Endothelial cell of umbilical vein (primary cell): ENCODE results near the gene AIF1.

Source experiments
- EZH2 ChIP-seq: IDR thresholded peaks from 2 replicates; pipeline ENCODE4 v1.6.1; 2012; ENCODE audit warnings: borderline replicate concordance, low read depth, mild to moderate bottlenecking, moderate library complexity, low read length, inconsistent platforms; ENCODE audit not compliant: severe bottlenecking
- GATA2 ChIP-seq: IDR thresholded peaks from 2 replicates; pipeline ENCODE4 v1.7.0; 2011; ENCODE audit warnings: low read depth, mild to moderate bottlenecking, moderate library complexity, mixed read lengths, low read length; ENCODE audit not compliant: insufficient read length, insufficient read depth
- JUN ChIP-seq: IDR thresholded peaks from 2 replicates; pipeline ENCODE4 v1.6.1; 2011; ENCODE audit warnings: borderline replicate concordance, low read depth; ENCODE audit not compliant: insufficient read length, insufficient read depth
- MYC ChIP-seq: IDR thresholded peaks from one replicate; pipeline ENCODE4 v1.6.1; 2011; ENCODE audit warnings: mild to moderate bottlenecking, low read depth, low read length
- POLR2A ChIP-seq: IDR thresholded peaks from 2 replicates; pipeline ENCODE4 v1.6.1; 2012; ENCODE audit warnings: low read depth, mild to moderate bottlenecking, control low read depth, low read length
- POLR2AphosphoS5 ChIP-seq: IDR thresholded peaks from 2 replicates; pipeline ENCODE4 v1.6.1; 2012; ENCODE audit warnings: low read depth, mild to moderate bottlenecking, control low read depth, low read length, moderate library complexity; ENCODE audit not compliant: insufficient read depth
- TF ChIP-seq, protein P1 (sequence below), 2 donors: IDR thresholded peaks; 1 replicate in 1 of 2; 2 replicates in 1 of 2; pipeline ENCODE4 v1.5.1; 2011; ENCODE audit warnings: low read length in 2 of 2, mild to moderate bottlenecking in 2 of 2, moderate library complexity in 2 of 2, control low read depth in 1 of 2, inconsistent platforms in 1 of 2, low read depth in 1 of 2; ENCODE audit not compliant: insufficient read depth in 1 of 2; ENCODE audit errors: extremely low read depth in 1 of 2
- TF ChIP-seq, protein P2 (sequence below): IDR thresholded peaks from 2 replicates; pipeline ENCODE4 v1.6.1; 2011; ENCODE audit not compliant: insufficient read depth, insufficient read length

- no peak for TF ChIP-seq POLR2AphosphoS5
- TF ChIP-seq, protein P1, sequence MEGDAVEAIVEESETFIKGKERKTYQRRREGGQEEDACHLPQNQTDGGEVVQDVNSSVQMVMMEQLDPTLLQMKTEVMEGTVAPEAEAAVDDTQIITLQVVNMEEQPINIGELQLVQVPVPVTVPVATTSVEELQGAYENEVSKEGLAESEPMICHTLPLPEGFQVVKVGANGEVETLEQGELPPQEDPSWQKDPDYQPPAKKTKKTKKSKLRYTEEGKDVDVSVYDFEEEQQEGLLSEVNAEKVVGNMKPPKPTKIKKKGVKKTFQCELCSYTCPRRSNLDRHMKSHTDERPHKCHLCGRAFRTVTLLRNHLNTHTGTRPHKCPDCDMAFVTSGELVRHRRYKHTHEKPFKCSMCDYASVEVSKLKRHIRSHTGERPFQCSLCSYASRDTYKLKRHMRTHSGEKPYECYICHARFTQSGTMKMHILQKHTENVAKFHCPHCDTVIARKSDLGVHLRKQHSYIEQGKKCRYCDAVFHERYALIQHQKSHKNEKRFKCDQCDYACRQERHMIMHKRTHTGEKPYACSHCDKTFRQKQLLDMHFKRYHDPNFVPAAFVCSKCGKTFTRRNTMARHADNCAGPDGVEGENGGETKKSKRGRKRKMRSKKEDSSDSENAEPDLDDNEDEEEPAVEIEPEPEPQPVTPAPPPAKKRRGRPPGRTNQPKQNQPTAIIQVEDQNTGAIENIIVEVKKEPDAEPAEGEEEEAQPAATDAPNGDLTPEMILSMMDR (IDR thresholded peaks at IDR 0.05; ENCODE audit: extremely low read depth in 1 of 2, insufficient read depth in 1 of 2, low read depth in 1 of 2, low read length in 2 of 2), result no peak
- no peak for TF ChIP-seq POLR2A
- TF ChIP-seq EZH2, result no peak
- TF ChIP-seq JUN, result no peak
- TF ChIP-seq MYC, result no peak
- TF ChIP-seq, protein P2, sequence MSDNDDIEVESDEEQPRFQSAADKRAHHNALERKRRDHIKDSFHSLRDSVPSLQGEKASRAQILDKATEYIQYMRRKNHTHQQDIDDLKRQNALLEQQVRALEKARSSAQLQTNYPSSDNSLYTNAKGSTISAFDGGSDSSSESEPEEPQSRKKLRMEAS, result no peak
- TF ChIP-seq GATA2, result no peak
These were observed 34.6 kb upstream of the AIF1 start for GRCh38 chr6:31580438-31580740.
